Fibroblast of skin of scalp (primary cell): ENCODE results near the gene HLA-F.

Experiments used
- DNase-seq: peaks from one replicate; pipeline ENCODE4 v3.0.0-alpha.2; 2013

HLA-F gene

DNA sequence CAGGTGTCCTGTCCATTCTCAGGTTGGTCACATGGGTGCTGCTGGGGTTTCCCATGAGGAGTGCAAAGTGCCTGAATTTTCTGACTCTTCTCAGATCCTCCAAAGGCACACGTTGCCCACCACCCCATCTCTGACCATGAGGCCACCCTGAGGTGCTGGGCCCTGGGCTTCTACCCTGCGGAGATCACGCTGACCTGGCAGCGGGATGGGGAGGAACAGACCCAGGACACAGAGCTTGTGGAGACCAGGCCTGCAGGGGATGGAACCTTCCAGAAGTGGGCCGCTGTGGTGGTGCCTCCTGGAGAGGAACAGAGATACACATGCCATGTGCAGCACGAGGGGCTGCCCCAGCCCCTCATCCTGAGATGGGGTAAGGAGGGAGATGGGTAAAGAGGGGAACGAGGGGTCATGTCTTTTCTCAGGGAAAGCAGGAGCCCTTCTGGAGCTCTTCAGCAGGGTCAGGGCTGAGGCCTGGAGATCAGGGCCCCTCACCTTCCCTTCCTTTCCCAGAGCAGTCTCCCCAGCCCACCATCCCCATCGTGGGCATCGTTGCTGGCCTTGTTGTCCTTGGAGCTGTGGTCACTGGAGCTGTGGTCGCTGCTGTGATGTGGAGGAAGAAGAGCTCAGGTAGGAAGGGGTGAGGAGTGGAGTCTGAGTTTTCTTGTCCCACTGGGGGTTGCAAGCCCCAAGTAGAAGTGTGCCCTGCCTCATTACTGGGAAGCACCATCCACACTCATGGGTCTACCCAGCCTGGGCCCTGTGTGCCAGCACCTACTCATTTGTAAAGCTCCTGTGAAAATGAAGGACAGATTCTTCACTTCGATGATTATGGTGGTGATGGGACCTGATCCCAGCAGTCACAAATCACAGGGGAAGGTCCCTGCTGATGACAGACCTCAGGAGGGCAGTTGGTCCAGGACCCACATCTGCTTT, 2.0 kb downstream of the HLA-F start:
- no peak for DNase-seq

GRCh38 chr6:29726001-29726400, 2.8 kb downstream of the HLA-F start:
- no peak for DNase-seq

- no peak for DNase-seq
Measured at GRCh38 chr6:29726571-29727194, 3.4 kb downstream of the HLA-F start.

GRCh38 chr6:29727637-29728036, 4.4 kb downstream of the HLA-F start:
- DNase-seq, result no peak

DNA sequence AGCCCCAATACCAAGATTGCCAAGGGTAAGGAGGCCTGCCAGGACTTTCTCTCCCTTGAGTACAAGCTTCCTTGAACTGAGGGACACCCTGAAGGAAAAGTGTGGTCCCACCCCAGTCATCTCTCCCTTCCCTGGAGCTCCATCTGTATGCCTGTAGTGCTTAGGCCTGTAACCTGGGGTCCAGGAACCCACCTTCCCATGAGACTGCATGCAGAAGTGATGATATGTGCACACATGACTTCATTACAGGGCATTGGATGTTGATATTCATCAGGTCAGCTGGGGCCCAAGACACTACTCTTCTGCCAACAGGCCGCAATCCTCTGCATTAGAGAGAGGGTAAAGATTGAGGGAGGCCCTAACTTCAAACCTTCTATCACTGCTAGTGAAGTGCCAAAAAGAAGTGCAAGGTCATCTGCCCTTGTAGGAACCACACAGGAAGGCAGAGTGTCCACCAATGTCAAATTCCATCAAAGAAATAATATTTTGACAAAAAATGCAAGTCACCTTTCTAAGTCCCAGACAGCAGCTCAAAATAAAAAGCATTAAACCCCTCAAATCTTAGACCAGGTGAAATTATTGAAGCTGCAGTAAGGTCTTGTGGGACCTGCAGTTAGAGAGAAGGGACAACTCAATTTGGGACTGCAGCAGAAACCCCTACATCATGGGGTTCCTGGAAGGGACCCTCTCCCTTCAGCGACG, 5.1 kb downstream of the HLA-F start:
- DNase-seq, result no peak

DNA sequence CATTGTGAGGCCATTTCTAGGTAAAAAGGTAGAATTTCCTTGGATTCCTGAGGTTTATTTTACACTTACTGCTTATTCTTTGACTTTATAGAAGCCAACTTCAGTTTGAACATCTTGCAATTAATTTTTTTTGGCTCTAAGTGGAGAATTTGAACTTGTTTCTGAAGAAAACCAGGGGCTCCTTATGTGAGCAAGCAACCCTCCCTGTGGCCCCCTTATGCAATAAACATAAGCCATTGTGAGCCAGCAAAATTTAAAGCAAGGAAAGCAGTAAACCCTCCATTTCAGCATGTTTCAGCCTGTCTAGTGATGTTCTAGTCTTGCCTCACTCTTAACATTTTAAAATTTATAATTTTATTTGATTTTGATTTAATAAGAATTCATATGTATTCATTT, 5.6 kb downstream of the HLA-F start:
- DNase-seq, result no peak

DNA sequence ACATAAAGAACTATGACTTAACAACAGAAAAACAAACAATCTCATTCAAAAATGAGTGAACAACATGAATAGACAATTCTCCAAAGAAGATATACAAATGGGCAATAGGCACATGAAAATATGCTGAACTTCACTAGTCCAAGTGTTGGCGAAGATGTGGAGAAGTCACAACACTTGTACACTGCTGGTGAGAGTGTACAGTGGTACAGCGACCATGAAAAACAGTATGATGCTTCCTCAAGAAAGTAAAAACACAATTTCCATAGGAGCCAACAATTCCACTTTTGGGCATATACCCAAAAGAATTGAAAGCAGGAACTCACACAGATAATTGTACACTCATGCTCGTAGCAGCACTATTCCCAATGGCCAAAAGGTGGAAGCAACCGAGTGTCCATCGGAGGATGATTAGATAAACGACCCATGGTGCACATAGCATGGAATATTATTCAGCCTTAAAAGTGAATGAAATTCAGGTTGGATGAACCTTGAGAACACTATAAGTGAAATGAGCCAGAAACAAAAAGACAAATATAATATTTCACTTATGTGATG, 6.6 kb downstream of the HLA-F start:
- no peak for DNase-seq

DNA sequence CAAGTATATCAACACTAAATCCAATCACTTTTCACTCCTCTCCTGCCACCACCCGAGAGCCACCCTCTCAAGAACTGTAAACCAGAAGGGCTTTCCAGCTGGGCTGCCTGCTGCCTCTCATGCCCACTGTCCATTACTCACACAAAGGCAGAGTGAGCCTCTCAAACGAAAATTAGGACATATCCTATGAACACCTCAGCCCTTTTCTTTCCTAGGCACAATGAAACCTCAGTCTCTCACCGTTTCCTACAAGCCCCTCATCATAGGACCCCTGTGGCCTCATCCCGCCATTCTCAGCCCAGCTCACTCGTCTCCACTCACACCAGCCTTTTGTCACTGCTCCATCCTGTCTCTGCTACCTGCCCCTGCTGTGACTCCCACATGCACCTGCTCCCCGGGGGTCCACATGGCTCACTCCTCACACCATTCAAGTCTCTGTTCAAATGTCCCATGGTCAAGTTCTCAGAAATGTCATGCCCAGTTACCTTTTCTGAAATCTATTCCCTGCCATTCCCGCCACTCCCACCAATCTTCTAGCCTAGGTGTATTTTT, 7.4 kb downstream of the HLA-F start:
- DNase-seq, result no peak

DNA sequence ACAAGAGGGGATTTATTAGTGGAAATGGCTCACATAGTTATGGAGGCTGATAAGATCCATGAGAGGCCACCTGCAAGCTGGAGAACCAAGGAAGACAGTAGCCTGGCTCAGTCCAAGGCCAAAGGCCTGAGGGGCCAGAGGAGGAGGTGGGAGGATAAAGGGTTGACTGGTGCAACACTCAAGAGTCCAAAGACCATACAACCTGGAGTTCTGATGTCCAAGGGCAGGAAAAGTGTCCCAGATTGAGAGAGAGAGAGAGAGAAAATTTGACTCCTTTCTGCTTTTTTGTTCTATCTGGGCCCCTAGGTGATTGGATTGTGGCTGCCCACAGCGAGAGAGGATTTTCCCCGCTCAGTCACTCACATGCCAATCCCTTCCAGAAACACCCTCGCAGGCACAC, 8.0 kb downstream of the HLA-F start:
- no peak for DNase-seq

- no peak for DNase-seq
Measured at GRCh38 chr6:29733057-29733456, 9.8 kb downstream of the HLA-F start.

- no peak for DNase-seq
Measured at GRCh38 chr6:29734046-29735018, 11.1 kb downstream of the HLA-F start.

DNA sequence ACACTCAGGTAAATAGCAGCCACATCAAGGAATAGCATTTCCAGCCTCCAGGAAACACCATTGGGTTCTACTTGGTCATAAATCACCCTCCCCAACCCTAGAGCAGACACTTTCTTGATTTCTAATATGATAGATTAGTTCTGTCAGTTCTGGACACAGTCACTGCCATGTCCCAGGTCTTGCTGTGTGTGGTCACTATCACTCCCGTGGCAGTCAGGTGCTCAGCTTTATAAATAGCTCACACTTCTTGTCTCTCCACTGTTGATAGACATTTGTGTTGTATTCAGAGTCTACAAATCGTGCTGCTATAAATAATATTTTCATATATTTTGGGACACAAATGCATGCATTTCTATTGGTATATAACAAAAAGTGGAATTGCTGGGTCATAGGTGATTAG, 13.3 kb downstream of the HLA-F start:
- no peak for DNase-seq

DNA sequence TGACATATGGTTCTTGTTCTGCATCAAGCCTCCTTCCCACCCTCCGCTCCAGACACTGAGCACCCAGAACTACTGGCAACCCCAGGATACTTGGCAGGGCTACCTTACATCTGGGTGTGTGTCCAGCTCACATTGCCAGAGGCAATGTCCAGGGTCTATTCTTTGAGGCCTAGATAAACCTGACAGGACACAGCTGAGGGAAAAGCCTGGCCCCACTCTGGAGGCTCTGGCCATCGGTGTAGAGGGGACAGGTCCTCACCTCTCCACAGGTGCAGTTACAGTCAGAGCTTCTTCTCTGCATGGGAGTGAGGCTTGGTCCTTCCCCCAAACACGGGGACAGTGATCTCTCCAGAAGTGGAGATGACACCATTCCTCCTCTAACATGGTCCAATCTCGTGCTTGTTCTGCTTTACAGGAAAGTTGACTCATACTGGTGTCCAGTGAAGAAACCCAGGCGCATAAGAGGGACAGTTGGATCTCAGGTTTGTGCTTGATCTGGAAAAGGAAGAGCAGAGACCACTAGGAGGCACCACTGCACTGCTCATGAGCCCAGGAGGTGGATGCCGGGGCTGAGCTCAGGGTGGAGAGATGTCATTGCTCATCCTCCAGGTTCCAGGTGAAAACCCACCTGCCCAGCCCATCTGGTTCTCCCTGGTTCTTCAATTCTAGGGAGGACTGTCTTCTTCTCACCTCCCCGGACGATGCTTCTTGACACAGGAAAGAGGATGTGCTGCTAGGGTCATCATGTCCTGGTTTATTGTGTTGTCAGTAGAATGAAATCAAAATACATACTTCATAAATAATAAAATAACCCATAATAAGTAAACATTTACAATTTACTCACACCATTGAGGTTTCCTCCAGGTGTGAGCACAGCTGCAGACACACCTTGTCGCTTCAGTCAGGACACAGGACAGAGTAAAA, 14.7 kb downstream of the HLA-F start:
- DNase-seq, result peak; percentile 46

DNA sequence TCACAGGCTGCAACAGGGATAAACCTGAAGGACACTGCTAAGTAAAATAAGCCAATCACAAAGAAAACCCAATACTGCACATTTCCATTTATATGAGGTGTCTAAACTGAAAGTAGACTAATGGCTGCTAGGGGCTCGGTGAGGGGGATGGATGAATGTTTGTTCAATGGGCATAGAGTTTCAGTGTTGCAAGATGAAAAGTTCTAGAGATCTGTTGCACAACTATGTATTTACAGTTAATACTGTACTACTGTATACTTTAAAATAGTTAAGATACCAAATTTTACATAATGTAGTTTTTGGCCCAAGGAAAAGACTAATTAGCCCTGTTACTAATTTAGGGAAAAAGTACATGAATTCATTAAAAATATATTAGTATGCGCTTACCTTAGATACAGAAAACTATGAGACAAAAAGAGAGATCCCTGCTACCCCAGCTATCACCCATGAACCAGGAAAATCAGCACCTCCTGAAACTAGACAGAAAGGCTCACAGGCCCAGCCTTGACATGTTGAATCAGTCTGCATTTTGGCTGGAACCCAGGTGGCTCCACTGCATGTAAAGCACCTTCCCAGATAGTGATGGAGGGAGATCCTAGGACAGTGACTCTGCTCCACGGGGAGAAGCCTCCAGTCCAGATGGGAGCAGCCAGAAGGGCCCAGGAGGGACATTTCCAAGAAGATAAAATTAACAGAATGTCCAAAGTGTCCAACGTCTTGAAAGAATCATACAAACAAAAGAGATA, 16.1 kb downstream of the HLA-F start:
- no peak for DNase-seq

GRCh38 chr6:29739882-29740261, 16.6 kb downstream of the HLA-F start:
- DNase-seq, result no peak

DNA sequence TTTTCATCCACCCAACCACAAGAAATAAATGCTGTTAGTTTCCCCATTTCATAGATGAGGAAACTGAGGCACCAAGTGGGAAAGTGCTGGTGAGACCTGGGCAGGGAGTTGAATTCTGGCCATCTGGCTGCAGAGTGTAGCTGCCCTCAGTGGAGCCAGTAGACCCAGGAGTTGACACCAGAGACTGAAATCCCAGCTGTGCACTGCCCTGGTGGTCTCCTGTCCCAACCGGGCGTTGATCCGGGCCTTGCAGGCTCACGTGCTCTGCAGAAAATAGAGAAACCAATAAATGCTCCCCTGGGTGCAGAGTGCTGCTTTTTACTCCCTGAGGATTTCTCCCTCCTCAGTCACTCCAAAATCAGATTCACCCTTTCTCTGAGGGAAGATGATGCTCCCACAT, 18.4 kb downstream of the HLA-F start:
- DNase-seq, result no peak

- DNase-seq, result no peak
Measured at GRCh38 chr6:29742127-29742526, 18.9 kb downstream of the HLA-F start.

- DNase-seq, result no peak
Measured at GRCh38 chr6:29743025-29743424, 19.8 kb downstream of the HLA-F start.

DNA sequence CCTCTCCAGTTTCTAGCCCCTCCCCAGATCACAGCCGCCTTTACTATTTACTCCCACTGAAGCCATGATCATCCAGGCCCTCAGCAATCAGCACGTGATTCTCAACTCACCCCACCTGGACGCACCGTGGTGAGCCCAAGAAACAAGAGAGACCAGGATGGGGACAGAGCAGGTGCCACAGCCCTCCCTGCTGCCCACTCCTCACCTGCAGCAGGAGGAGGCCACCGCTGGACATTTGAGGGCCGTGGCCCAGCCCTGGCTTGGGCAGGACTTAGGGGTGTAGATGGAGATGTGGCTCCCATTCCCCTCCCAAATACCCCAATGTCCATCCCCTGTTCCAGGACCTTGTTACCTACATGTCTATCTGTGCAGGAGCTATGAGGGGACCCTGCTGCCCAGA, 20.3 kb downstream of the HLA-F start:
- no peak for DNase-seq

DNA sequence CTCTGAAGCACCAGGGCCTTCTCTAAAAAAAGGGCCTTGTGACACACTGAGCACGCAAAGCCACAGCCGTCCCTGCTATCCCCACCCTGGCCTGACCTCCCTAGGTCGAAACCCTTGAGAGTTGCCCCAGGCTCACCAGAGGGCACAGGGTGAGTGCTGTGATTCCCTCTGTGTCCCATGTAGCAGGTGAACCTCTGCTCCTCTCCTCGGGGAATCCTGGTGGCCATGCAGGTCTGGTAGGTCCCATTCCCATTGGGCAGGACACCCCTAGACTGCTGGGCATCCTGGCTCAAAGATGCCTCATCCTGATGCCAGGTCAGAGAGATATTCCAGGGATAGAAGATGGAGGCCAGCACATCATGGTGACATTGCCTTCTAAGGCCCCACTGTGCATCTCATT, 20.9 kb downstream of the HLA-F start:
- no peak for DNase-seq
